ENCODE results near the gene PUM1. TPM values are rescaled to one million over a fixed set of nuclear protein-coding genes. Genes with fewer than 3 reads are reported as not detected.

The PUM1 gene
- polyA plus RNA-seq, 1 experiment: 71.3 TPM

- TF ChIP-seq, protein P1, sequence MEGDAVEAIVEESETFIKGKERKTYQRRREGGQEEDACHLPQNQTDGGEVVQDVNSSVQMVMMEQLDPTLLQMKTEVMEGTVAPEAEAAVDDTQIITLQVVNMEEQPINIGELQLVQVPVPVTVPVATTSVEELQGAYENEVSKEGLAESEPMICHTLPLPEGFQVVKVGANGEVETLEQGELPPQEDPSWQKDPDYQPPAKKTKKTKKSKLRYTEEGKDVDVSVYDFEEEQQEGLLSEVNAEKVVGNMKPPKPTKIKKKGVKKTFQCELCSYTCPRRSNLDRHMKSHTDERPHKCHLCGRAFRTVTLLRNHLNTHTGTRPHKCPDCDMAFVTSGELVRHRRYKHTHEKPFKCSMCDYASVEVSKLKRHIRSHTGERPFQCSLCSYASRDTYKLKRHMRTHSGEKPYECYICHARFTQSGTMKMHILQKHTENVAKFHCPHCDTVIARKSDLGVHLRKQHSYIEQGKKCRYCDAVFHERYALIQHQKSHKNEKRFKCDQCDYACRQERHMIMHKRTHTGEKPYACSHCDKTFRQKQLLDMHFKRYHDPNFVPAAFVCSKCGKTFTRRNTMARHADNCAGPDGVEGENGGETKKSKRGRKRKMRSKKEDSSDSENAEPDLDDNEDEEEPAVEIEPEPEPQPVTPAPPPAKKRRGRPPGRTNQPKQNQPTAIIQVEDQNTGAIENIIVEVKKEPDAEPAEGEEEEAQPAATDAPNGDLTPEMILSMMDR (IDR thresholded peaks at IDR 0.05; ENCODE audit: low read depth, low read length): no peak
- POLR2A ChIA-PET: interaction anchor here (1.8 kb wide), 1 partner anchor 106 kb away, joined by 5 read pairs; no protein-coding TSS in a partner anchor
- no peaks in the 10 kb centered on the region for H3K9me3 ChIP-seq (ENCODE audit: control insufficient read depth, insufficient read depth, low read length)
- no peak overlapping the region for H3K27ac ChIP-seq (ENCODE audit: low read depth, low read length)
- no peak for DNase-seq (ENCODE audit: low read depth, low spot score)
- no peak overlapping the region for H3K4me3 ChIP-seq (ENCODE audit: low read depth, low read length)
- no peaks in the 10 kb centered on the region for H3K27me3 ChIP-seq (ENCODE audit: control insufficient read depth, insufficient read depth, low read length)
- CTCF ChIA-PET: interaction anchor here (8.8 to 14.8 kb wide), 2 partner anchors 114 to 133 kb away, joined by 257 to 535 read pairs; no protein-coding TSS in a partner anchor
These were observed 149.9 kb downstream of the PUM1 start for GRCh38 chr1:30915491-30916230.

GRCh38 chr1:30914931-30915330 lies 150.6 kb downstream of the PUM1 start:
- CTCF ChIA-PET: interaction anchor here (1.8 to 14.8 kb wide), 3 partner anchors 113 to 195 kb away, joined by 7 to 535 read pairs (median 257); no protein-coding TSS in a partner anchor
- TF ChIP-seq, protein P1 (IDR thresholded peaks at IDR 0.05; ENCODE audit: low read depth, low read length): no peak
- POLR2A ChIA-PET: interaction anchor here (1.8 kb wide), 1 partner anchor 106 kb away, joined by 5 read pairs; no protein-coding TSS in a partner anchor
- no peak for DNase-seq (ENCODE audit: low read depth, low spot score)
- H3K4me3 ChIP-seq (ENCODE audit: low read depth, low read length): no peak overlapping the region
- no peaks in the 10 kb centered on the region for H3K27me3 ChIP-seq (ENCODE audit: control insufficient read depth, insufficient read depth, low read length)
- no peak overlapping the region for H3K27ac ChIP-seq (ENCODE audit: low read depth, low read length)
- no peaks in the 10 kb centered on the region for H3K9me3 ChIP-seq (ENCODE audit: control insufficient read depth, insufficient read depth, low read length)

DNA sequence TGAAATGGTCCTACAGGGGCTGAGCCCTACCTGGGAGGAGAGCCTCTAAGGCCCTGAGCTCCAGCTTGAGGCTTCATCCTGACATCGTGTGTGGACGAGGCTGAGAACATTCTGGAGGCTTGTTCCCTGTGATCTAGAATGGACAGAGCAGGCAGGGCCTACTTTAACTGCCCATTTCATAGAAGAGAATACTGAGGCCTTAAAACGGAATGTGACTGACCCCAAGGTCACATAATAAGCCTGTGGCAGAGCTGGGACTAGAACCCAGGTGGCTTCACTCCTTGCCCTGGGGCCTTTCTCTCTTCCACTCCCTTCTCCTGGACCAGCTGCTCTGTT lies 151.0 kb downstream of the PUM1 start:
- Histone ChIP-seq H3K27me3 (ENCODE audit: control insufficient read depth, insufficient read depth, low read length) (no peaks in the 10 kb centered on the region), H3K4me3 (ENCODE audit: low read depth, low read length) (no peak overlapping the region), H3K9me3 (ENCODE audit: control insufficient read depth, insufficient read depth, low read length) (no peaks in the 10 kb centered on the region), H3K27ac (ENCODE audit: low read depth, low read length) (no peak overlapping the region)
- TF ChIP-seq, protein P1 (IDR thresholded peaks at IDR 0.05; ENCODE audit: low read depth, low read length): no peak
- no peak for DNase-seq (ENCODE audit: low read depth, low spot score)
- POLR2A ChIA-PET: interaction anchor here (1.0 to 1.8 kb wide), 2 partner anchors 105 to 113 kb away, joined by 3 to 5 read pairs; no protein-coding TSS in a partner anchor
- CTCF ChIA-PET: interaction anchor here (1.0 to 14.8 kb wide), 4 partner anchors 16 to 195 kb away, joined by 3 to 535 read pairs (median 132); no protein-coding TSS in a partner anchor

DNA sequence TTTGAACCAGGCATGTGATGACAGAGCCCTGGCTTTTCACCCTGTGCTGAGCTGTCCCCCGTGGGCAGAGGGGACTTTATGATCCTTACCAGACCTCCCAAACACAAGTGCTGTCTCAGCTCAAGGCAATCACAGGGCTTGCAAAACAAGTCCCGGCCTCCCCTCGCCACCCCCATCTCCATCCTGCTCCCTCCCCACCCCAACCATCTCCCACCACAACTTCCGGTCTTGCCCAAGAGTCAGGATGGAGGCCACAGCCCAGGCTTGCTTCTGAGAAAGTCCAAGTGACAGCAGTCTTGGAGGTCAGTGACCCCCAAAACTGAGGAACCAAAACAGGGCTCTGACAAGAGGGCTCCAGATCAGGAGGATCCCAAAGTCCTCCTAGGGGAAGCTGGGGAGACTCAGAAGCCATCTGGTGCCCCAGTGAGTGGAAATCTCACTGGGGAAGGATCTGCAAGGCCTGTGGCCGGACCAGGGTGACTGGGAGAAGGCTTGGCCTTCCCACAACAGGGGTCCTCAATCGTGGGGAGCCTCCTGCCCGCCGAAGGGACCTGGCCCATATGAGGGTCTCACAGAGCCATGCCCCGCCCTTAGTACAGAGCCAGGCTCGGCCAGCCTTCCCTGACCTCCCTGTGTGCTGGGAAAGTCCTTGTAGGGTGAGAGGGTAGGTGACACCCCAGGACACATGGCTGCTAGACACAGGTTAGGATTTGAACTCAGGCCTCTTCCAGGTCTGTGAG lies 152.4 kb downstream of the PUM1 start:
- CTCF ChIA-PET: interaction anchor here (0.8 to 14.8 kb wide), 9 partner anchors 111 to 194 kb away, joined by 3 to 535 read pairs (median 7); no protein-coding TSS in a partner anchor
- H3K27me3 ChIP-seq (ENCODE audit: control insufficient read depth, insufficient read depth, low read length): no peaks in the 10 kb centered on the region
- H3K4me3 ChIP-seq (ENCODE audit: low read depth, low read length): no peak overlapping the region
- POLR2A ChIA-PET: no interaction called here
- DNase-seq (ENCODE audit: low read depth, low spot score): no peak
- H3K9me3 ChIP-seq (ENCODE audit: control insufficient read depth, insufficient read depth, low read length): no peaks in the 10 kb centered on the region
- TF ChIP-seq, protein P1 (IDR thresholded peaks at IDR 0.05; ENCODE audit: low read depth, low read length): no peak
- no peak overlapping the region for H3K27ac ChIP-seq (ENCODE audit: low read depth, low read length)

Data from AG04450 (cell line).